HG03280 (cell line): Measurements from ENCODE around the gene NOX4.

Experiments used
- ATAC-seq: cut with Tn5 transposase; IDR thresholded peaks from one replicate; pipeline ENCODE4 v1.9.1; 2021; ENCODE audit warnings: mild to moderate bottlenecking, moderate library complexity; ENCODE audit not compliant: unreplicated experiment

Gene NOX4

GRCh38 chr11:89490981-89491690 lies at the start of gene NOX4:
NOX4 (minus strand) TSS chr11:89491375; CDS start chr11:89491246, 129 bp downstream.
- ATAC-seq, result no peak

- no peak for ATAC-seq
These were observed 49.7 kb upstream of the NOX4 start for GRCh38 chr11:89540826-89541225.

GRCh38 chr11:89537936-89538335 lies 46.8 kb upstream of the NOX4 start:
- ATAC-seq, result no peak

GRCh38 chr11:89536926-89537325 lies 45.8 kb upstream of the NOX4 start:
- no peak for ATAC-seq

- ATAC-seq, result no peak
These were observed 44.0 kb upstream of the NOX4 start for GRCh38 chr11:89535221-89535620.

GRCh38 chr11:89529626-89530380 lies 38.6 kb upstream of the NOX4 start:
- ATAC-seq, result no peak

GRCh38 chr11:89521792-89522191 lies 30.6 kb upstream of the NOX4 start:
- no peak for ATAC-seq

- no peak for ATAC-seq
These were observed 30.1 kb upstream of the NOX4 start for GRCh38 chr11:89521294-89521693.

GRCh38 chr11:89516496-89516895 lies 25.3 kb upstream of the NOX4 start:
- no peak for ATAC-seq

- ATAC-seq, result no peak
These were observed 17.4 kb upstream of the NOX4 start for GRCh38 chr11:89508544-89508943.

GRCh38 chr11:89504270-89504669 lies 13.1 kb upstream of the NOX4 start:
- ATAC-seq, result no peak

GRCh38 chr11:89503422-89503821 lies 12.2 kb upstream of the NOX4 start:
- ATAC-seq, result no peak

- ATAC-seq, result no peak
These were observed 11.1 kb upstream of the NOX4 start for GRCh38 chr11:89502301-89502700.

GRCh38 chr11:89500336-89500735 lies 9.2 kb upstream of the NOX4 start:
- ATAC-seq, result no peak

GRCh38 chr11:89498845-89499448 lies 7.8 kb upstream of the NOX4 start:
- no peak for ATAC-seq

- ATAC-seq, result no peak
These were observed 4.8 kb upstream of the NOX4 start for GRCh38 chr11:89495951-89496350.

- ATAC-seq, result no peak
These were observed 2.3 kb upstream of the NOX4 start for GRCh38 chr11:89493431-89493830.

- no peak for ATAC-seq
These were observed 584 bp downstream of the NOX4 start for GRCh38 chr11:89490602-89490980.

- ATAC-seq, result no peak
These were observed 1.2 kb downstream of the NOX4 start for GRCh38 chr11:89489930-89490329.

GRCh38 chr11:89487016-89487415 lies 4.2 kb downstream of the NOX4 start:
- no peak for ATAC-seq

- no peak for ATAC-seq
These were observed 6.3 kb downstream of the NOX4 start for GRCh38 chr11:89484896-89485295.

GRCh38 chr11:89477175-89477574 lies 14.0 kb downstream of the NOX4 start:
- ATAC-seq, result no peak
